GM21528 (cell line): ENCODE results near the gene TMPRSS11D.

Experiments
- ATAC-seq: cut with Tn5 transposase; IDR thresholded peaks from one replicate; pipeline ENCODE4 v1.9.1; 2021; ENCODE audit warnings: mild to moderate bottlenecking, moderate library complexity; ENCODE audit not compliant: unreplicated experiment, low FRiP score

Gene TMPRSS11D

GRCh38 chr4:67892253-67892652 is 8.5 kb upstream of the TMPRSS11D start:
- ATAC-seq: no peak

- ATAC-seq: no peak
These were observed 7.8 kb upstream of the TMPRSS11D start for GRCh38 chr4:67891645-67892044.

GRCh38 chr4:67886281-67886680 is 2.5 kb upstream of the TMPRSS11D start:
- ATAC-seq: no peak

GRCh38 chr4:67885762-67886161 is 2.0 kb upstream of the TMPRSS11D start:
- no peak for ATAC-seq

GRCh38 chr4:67884701-67885100 is 899 bp upstream of the TMPRSS11D start:
- no peak for ATAC-seq

- no peak for ATAC-seq
These were observed 344 bp downstream of the TMPRSS11D start for GRCh38 chr4:67883458-67883857.

GRCh38 chr4:67880866-67881610 is 2.8 kb downstream of the TMPRSS11D start:
- ATAC-seq: no peak

- no peak for ATAC-seq
These were observed 4.3 kb downstream of the TMPRSS11D start for GRCh38 chr4:67879486-67879885.

GRCh38 chr4:67877086-67877485 is 6.7 kb downstream of the TMPRSS11D start:
- no peak for ATAC-seq

- no peak for ATAC-seq
These were observed 8.8 kb downstream of the TMPRSS11D start for GRCh38 chr4:67874986-67875385.

- no peak for ATAC-seq
These were observed 10.7 kb downstream of the TMPRSS11D start for GRCh38 chr4:67873116-67873515.

- peak; percentile 86 for ATAC-seq
These were observed 11.9 kb downstream of the TMPRSS11D start for GRCh38 chr4:67871867-67872266.

- no peak for ATAC-seq
These were observed 14.1 kb downstream of the TMPRSS11D start for GRCh38 chr4:67869580-67870190.

- no peak for ATAC-seq
These were observed 22.3 kb downstream of the TMPRSS11D start for GRCh38 chr4:67861513-67861912.

- ATAC-seq: no peak
These were observed 30.5 kb downstream of the TMPRSS11D start for GRCh38 chr4:67853336-67853735.

- ATAC-seq: no peak
These were observed 62.9 kb downstream of the TMPRSS11D start for GRCh38 chr4:67820903-67821302.

GRCh38 chr4:67810011-67810410 is 73.8 kb downstream of the TMPRSS11D start:
- ATAC-seq: no peak

GRCh38 chr4:67809502-67809901 is 74.3 kb downstream of the TMPRSS11D start:
- no peak for ATAC-seq

- no peak for ATAC-seq
These were observed 87.0 kb downstream of the TMPRSS11D start for GRCh38 chr4:67796810-67797209.

GRCh38 chr4:67790721-67791120 is 93.1 kb downstream of the TMPRSS11D start:
- no peak for ATAC-seq

- no peak for ATAC-seq
These were observed 96.5 kb downstream of the TMPRSS11D start for GRCh38 chr4:67787311-67787710.

- ATAC-seq: peak; percentile 50
These were observed 98.3 kb downstream of the TMPRSS11D start for GRCh38 chr4:67785528-67785927.
